Measurements from ENCODE around the gene TESK2. TPM values are rescaled to one million over a fixed set of nuclear protein-coding genes. Genes with fewer than 3 reads are reported as not detected.
A peak's percentile ranks its signal among the peaks of the same experiment; 100 is the strongest.

Gene TESK2
- total RNA-seq, 2 experiments from 2014 or later = 4.9 to 6.6 TPM

- ChIA-PET POLR2A (interaction anchor here (0.6 kb wide), 1 partner anchor 198 kb away, joined by 3 read pairs; no protein-coding TSS in a partner anchor), CTCF (ENCODE audit: unreplicated experiment) (no interaction called here)
These were observed 17.6 kb upstream of the TESK2 start for GRCh38 chr1:45508295-45509151.

GRCh38 chr1:45507893-45508292 is 16.9 kb upstream of the TESK2 start:
- Histone ChIP-seq H3K4me3 (ENCODE audit: low read depth, low read length, poor library complexity, severe bottlenecking) (no peak overlapping the region), H3K27ac (ENCODE audit: low read depth, low read length, poor library complexity, severe bottlenecking) (no peak overlapping the region), H3K36me3 (ENCODE audit: insufficient read depth, low read length) (peaks cover 58% of the 10 kb centered on the region), H3K9me3 (ENCODE audit: low read length) (no peaks in the 10 kb centered on the region), H3K9me2 (ENCODE audit: insufficient read depth, low read length) (no peaks in the 10 kb centered on the region), H4K20me1 (ENCODE audit: insufficient read depth, low read length) (no peaks in the 10 kb centered on the region), H3K4me2 (ENCODE audit: low read length) (no peak overlapping the region), H3K4me1 (ENCODE audit: insufficient read depth, low read length, poor library complexity, severe bottlenecking) (no peaks in the 10 kb centered on the region), H3K79me2 (ENCODE audit: insufficient read depth, low read depth, low read length) (no peaks in the 10 kb centered on the region), H2AFZ (ENCODE audit: low read length) (no peak overlapping the region)
- intact Hi-C loops (cut with micrococcal nuclease; ENCODE audit: unreplicated experiment) = no loop called here
- CTCF ChIA-PET (ENCODE audit: unreplicated experiment) = no interaction called here
- DNase-seq (ENCODE audit: low spot score) = no peak
- POLR2A ChIA-PET = no interaction called here
- no TSS peak for BruUV-seq (replicated peaks)
- TF ChIP-seq EZH2phosphoT487 (IDR thresholded peaks at IDR 0.05; ENCODE audit: borderline replicate concordance, low read depth, low read length) (no peak), CTCF (conservative IDR thresholded peaks at IDR 0.05; ENCODE audit: low read length) (no peak)

More at GRCh38 chr1:45508295-45509151, 17.6 kb upstream of the TESK2 start:
- H3K4me1 ChIP-seq (ENCODE audit: insufficient read depth, low read length, poor library complexity, severe bottlenecking) = no peaks in the 10 kb centered on the region
- no peak overlapping the region for H3K27ac ChIP-seq (ENCODE audit: low read depth, low read length, poor library complexity, severe bottlenecking)
- no peak overlapping the region for H3K4me2 ChIP-seq (ENCODE audit: low read length)
- no peaks in the 10 kb centered on the region for H3K79me2 ChIP-seq (ENCODE audit: insufficient read depth, low read depth, low read length)
- intact Hi-C loops (cut with micrococcal nuclease; ENCODE audit: unreplicated experiment) = no loop called here
- TF ChIP-seq CTCF (conservative IDR thresholded peaks at IDR 0.05; ENCODE audit: low read length) (peak; percentile 41), EZH2phosphoT487 (IDR thresholded peaks at IDR 0.05; ENCODE audit: borderline replicate concordance, low read depth, low read length) (no peak)
- BruUV-seq (replicated peaks) = no TSS peak
- H2AFZ ChIP-seq (ENCODE audit: low read length) = no peak overlapping the region
- no peak overlapping the region for H3K4me3 ChIP-seq (ENCODE audit: low read depth, low read length, poor library complexity, severe bottlenecking)
- 0 out of 2 replicates have a peak, but pooled peaks cover 4% of the 10 kb centered on the region for H4K20me1 ChIP-seq (ENCODE audit: insufficient read depth, low read length)
- peaks cover 64% of the 10 kb centered on the region for H3K36me3 ChIP-seq (ENCODE audit: insufficient read depth, low read length)
- H3K9me3 ChIP-seq (ENCODE audit: low read length) = no peaks in the 10 kb centered on the region
- H3K9me2 ChIP-seq (ENCODE audit: insufficient read depth, low read length) = no peaks in the 10 kb centered on the region
- peak; percentile 39 for DNase-seq (ENCODE audit: low spot score)

- Histone ChIP-seq H3K4me3 (ENCODE audit: low read depth, low read length, poor library complexity, severe bottlenecking) (no peak overlapping the region), H2AFZ (ENCODE audit: low read length) (no peak overlapping the region), H3K9me2 (ENCODE audit: insufficient read depth, low read length) (no peaks in the 10 kb centered on the region), H3K27ac (ENCODE audit: low read depth, low read length, poor library complexity, severe bottlenecking) (no peak overlapping the region), H3K9me3 (ENCODE audit: low read length) (no peaks in the 10 kb centered on the region), H3K4me1 (ENCODE audit: insufficient read depth, low read length, poor library complexity, severe bottlenecking) (no peaks in the 10 kb centered on the region), H3K4me2 (ENCODE audit: low read length) (no peak overlapping the region), H3K79me2 (ENCODE audit: insufficient read depth, low read depth, low read length) (no peaks in the 10 kb centered on the region), H3K36me3 (ENCODE audit: insufficient read depth, low read length) (peaks cover 51% of the 10 kb centered on the region), H4K20me1 (ENCODE audit: insufficient read depth, low read length) (no peaks in the 10 kb centered on the region)
- no TSS peak for BruUV-seq (replicated peaks)
- TF ChIP-seq CTCF (conservative IDR thresholded peaks at IDR 0.05; ENCODE audit: low read length) (no peak), EZH2phosphoT487 (IDR thresholded peaks at IDR 0.05; ENCODE audit: borderline replicate concordance, low read depth, low read length) (no peak)
- ChIA-PET POLR2A (interaction anchor here (0.6 kb wide), 1 partner anchor 151 kb away, joined by 3 read pairs; no protein-coding TSS in a partner anchor), CTCF (ENCODE audit: unreplicated experiment) (no interaction called here)
- intact Hi-C loops (cut with micrococcal nuclease; ENCODE audit: unreplicated experiment) = no loop called here
- no peak for DNase-seq (ENCODE audit: low spot score)
These were observed 16.2 kb upstream of the TESK2 start for GRCh38 chr1:45507195-45507594.

All from OCI-LY7 (cell line).